Rectal smooth muscle tissue (tissue), 1 donor: Measurements from ENCODE around the gene GAP43.

Source experiments
- H3K27ac ChIP-seq: one replicate; pipeline ENCODE4 v1.7.0; 2013; ENCODE audit warnings: low read depth, low read length, inconsistent platforms
- H3K27me3 ChIP-seq: one replicate; pipeline ENCODE4 v1.7.0; 2013; ENCODE audit warnings: low read length; ENCODE audit not compliant: control insufficient read depth, insufficient read depth
- H3K36me3 ChIP-seq: one replicate; pipeline ENCODE4 v1.7.0; 2013; ENCODE audit warnings: low read length; ENCODE audit not compliant: control insufficient read depth, insufficient read depth
- H3K4me1 ChIP-seq: one replicate; pipeline ENCODE4 v1.7.0; 2013; ENCODE audit warnings: low read length; ENCODE audit not compliant: control insufficient read depth, insufficient read depth
- H3K4me3 ChIP-seq: one replicate; pipeline ENCODE4 v1.7.0; 2013; ENCODE audit warnings: low read length
- H3K9ac ChIP-seq: one replicate; pipeline ENCODE4 v1.7.0; 2013; ENCODE audit warnings: low read length

GAP43 gene

GRCh38 chr3:115633467-115633866 lies 10.2 kb downstream of the GAP43 start:
- no peaks in the 10 kb centered on the region for H3K36me3 ChIP-seq
- no peak overlapping the region for H3K27ac ChIP-seq
- no peaks in the 10 kb centered on the region for H3K4me1 ChIP-seq
- H3K9ac ChIP-seq = no peak overlapping the region
- H3K27me3 ChIP-seq = no peaks in the 10 kb centered on the region
- no peak overlapping the region for H3K4me3 ChIP-seq

GRCh38 chr3:115634052-115634451 lies 10.7 kb downstream of the GAP43 start:
- Histone ChIP-seq H3K4me1 (no peaks in the 10 kb centered on the region), H3K27me3 (no peaks in the 10 kb centered on the region), H3K36me3 (no peaks in the 10 kb centered on the region), H3K27ac (no peak overlapping the region), H3K4me3 (no peak overlapping the region), H3K9ac (no peak overlapping the region)

- H3K27ac ChIP-seq = no peak overlapping the region
- no peaks in the 10 kb centered on the region for H3K4me1 ChIP-seq
- no peaks in the 10 kb centered on the region for H3K36me3 ChIP-seq
These were observed 12.1 kb downstream of the GAP43 start for GRCh38 chr3:115635406-115635805.

GRCh38 chr3:115638241-115638640 lies 14.9 kb downstream of the GAP43 start:
- no peak overlapping the region for H3K27ac ChIP-seq
- no peak overlapping the region for H3K4me3 ChIP-seq
- no peaks in the 10 kb centered on the region for H3K36me3 ChIP-seq
- H3K9ac ChIP-seq = no peak overlapping the region
- no peaks in the 10 kb centered on the region for H3K4me1 ChIP-seq
- no peaks in the 10 kb centered on the region for H3K27me3 ChIP-seq

More at GRCh38 chr3:115635406-115635805, 12.1 kb downstream of the GAP43 start:
- no peak overlapping the region for H3K4me3 ChIP-seq
- no peak overlapping the region for H3K9ac ChIP-seq
- H3K27me3 ChIP-seq = no peaks in the 10 kb centered on the region

- H3K9ac ChIP-seq = no peak overlapping the region
- H3K4me1 ChIP-seq = no peaks in the 10 kb centered on the region
- H3K36me3 ChIP-seq = no peaks in the 10 kb centered on the region
- H3K27ac ChIP-seq = no peak overlapping the region
- no peak overlapping the region for H3K4me3 ChIP-seq
- no peaks in the 10 kb centered on the region for H3K27me3 ChIP-seq
These were observed 15.7 kb downstream of the GAP43 start for GRCh38 chr3:115638991-115639390.

GRCh38 chr3:115644391-115644790 lies 21.1 kb downstream of the GAP43 start:
- H3K27me3 ChIP-seq = no peaks in the 10 kb centered on the region
- no peak overlapping the region for H3K27ac ChIP-seq
- H3K4me3 ChIP-seq = no peak overlapping the region
- no peak overlapping the region for H3K9ac ChIP-seq
- H3K4me1 ChIP-seq = no peaks in the 10 kb centered on the region
- H3K36me3 ChIP-seq = no peaks in the 10 kb centered on the region

GRCh38 chr3:115646027-115646690 lies 22.8 kb downstream of the GAP43 start:
- H3K4me1 ChIP-seq = no peaks in the 10 kb centered on the region
- H3K27me3 ChIP-seq = no peaks in the 10 kb centered on the region
- H3K4me3 ChIP-seq = no peak overlapping the region
- no peaks in the 10 kb centered on the region for H3K36me3 ChIP-seq
- no peak overlapping the region for H3K9ac ChIP-seq
- H3K27ac ChIP-seq = no peak overlapping the region

- no peaks in the 10 kb centered on the region for H3K36me3 ChIP-seq
- no peaks in the 10 kb centered on the region for H3K27me3 ChIP-seq
- no peak overlapping the region for H3K27ac ChIP-seq
- H3K4me3 ChIP-seq = no peak overlapping the region
- no peak overlapping the region for H3K9ac ChIP-seq
- H3K4me1 ChIP-seq = no peaks in the 10 kb centered on the region
These were observed 25.2 kb downstream of the GAP43 start for GRCh38 chr3:115648559-115648958.

GRCh38 chr3:115651087-115651486 lies 27.8 kb downstream of the GAP43 start:
- Histone ChIP-seq H3K27me3 (no peaks in the 10 kb centered on the region), H3K27ac (no peak overlapping the region), H3K4me1 (no peaks in the 10 kb centered on the region), H3K4me3 (no peak overlapping the region), H3K9ac (no peak overlapping the region), H3K36me3 (no peaks in the 10 kb centered on the region)

- no peaks in the 10 kb centered on the region for H3K36me3 ChIP-seq
- no peak overlapping the region for H3K27ac ChIP-seq
- no peak overlapping the region for H3K9ac ChIP-seq
- H3K27me3 ChIP-seq = no peaks in the 10 kb centered on the region
- no peaks in the 10 kb centered on the region for H3K4me1 ChIP-seq
- no peak overlapping the region for H3K4me3 ChIP-seq
These were observed 28.3 kb downstream of the GAP43 start for GRCh38 chr3:115651599-115651998.

GRCh38 chr3:115652738-115653137 lies 29.4 kb downstream of the GAP43 start:
- no peak overlapping the region for H3K27ac ChIP-seq
- H3K27me3 ChIP-seq = no peaks in the 10 kb centered on the region
- no peak overlapping the region for H3K4me3 ChIP-seq
- no peaks in the 10 kb centered on the region for H3K36me3 ChIP-seq
- no peak overlapping the region for H3K9ac ChIP-seq
- H3K4me1 ChIP-seq = peaks cover 3% of the 10 kb centered on the region

- peaks cover 6% of the 10 kb centered on the region for H3K4me1 ChIP-seq
These were observed 32.5 kb downstream of the GAP43 start for GRCh38 chr3:115655761-115656282.

GRCh38 chr3:115657168-115657567 lies 33.9 kb downstream of the GAP43 start:
- H3K27ac ChIP-seq = peak overlapping the region; percentile 85
- no peaks in the 10 kb centered on the region for H3K36me3 ChIP-seq
- H3K9ac ChIP-seq = no peak overlapping the region
- no peaks in the 10 kb centered on the region for H3K27me3 ChIP-seq
- no peak overlapping the region for H3K4me3 ChIP-seq
- peaks cover 6% of the 10 kb centered on the region for H3K4me1 ChIP-seq

More at GRCh38 chr3:115655761-115656282, 32.5 kb downstream of the GAP43 start:
- no peaks in the 10 kb centered on the region for H3K36me3 ChIP-seq
- no peaks in the 10 kb centered on the region for H3K27me3 ChIP-seq
- no peak overlapping the region for H3K27ac ChIP-seq
- no peak overlapping the region for H3K9ac ChIP-seq
- H3K4me3 ChIP-seq = no peak overlapping the region
